A549 (cell line): Measurements from ENCODE around the gene MECR.

Experiments
- CBX2 ChIP-seq: fragments of 200-600 bp; sonication (generic); IDR thresholded peaks from 2 replicates; pipeline ENCODE4 v1.6.1; 2016; ENCODE audit warnings: low read depth, mild to moderate bottlenecking, borderline replicate concordance
- CBX8 ChIP-seq: fragments of 200-600 bp; sonication (generic); IDR thresholded peaks from 2 replicates; pipeline ENCODE4 v1.6.1; 2016
- CTCF ChIP-seq: fragments of >200 bp; sonication (Bioruptor Twin); formaldehyde crosslinking; IDR thresholded peaks from 3 replicates; pipeline ENCODE4 v1.5.1; 2016
- E2F6 ChIP-seq: IDR thresholded peaks from 2 replicates; pipeline ENCODE4 v1.6.1; 2012; ENCODE audit warnings: low read depth, borderline replicate concordance
- ESRRA ChIP-seq: fragments of 150-350 bp; IDR thresholded peaks from 2 replicates; pipeline ENCODE4 v1.6.1; 2014; ENCODE audit warnings: mild to moderate bottlenecking, low read length, borderline replicate concordance
- JUNB ChIP-seq: fragments of >200 bp; sonication (Bioruptor Twin); formaldehyde crosslinking; IDR thresholded peaks from 2 replicates; pipeline ENCODE4 v1.6.1; 2016
- PHF8 ChIP-seq: fragments of 200-600 bp; sonication (generic); IDR thresholded peaks from 2 replicates; pipeline ENCODE4 v1.6.1; 2016; ENCODE audit warnings: low read depth, mild to moderate bottlenecking, antibody characterized with exemption, moderate library complexity, borderline replicate concordance
- POLR2A ChIP-seq: IDR thresholded peaks from 2 replicates; pipeline ENCODE4 v1.6.1; 2012; ENCODE audit warnings: mild to moderate bottlenecking, low read length
- RCOR1 ChIP-seq: fragments of 150-350 bp; IDR thresholded peaks from 2 replicates; pipeline ENCODE4 v1.6.1; 2014; ENCODE audit warnings: antibody characterized with exemption, low read length, low read depth

- TF ChIP-seq POLR2A = no peak
- TF ChIP-seq CTCF = no peak
- TF ChIP-seq PHF8 = no peak
- TF ChIP-seq CBX2 = no peak
- no peak for TF ChIP-seq JUNB
- TF ChIP-seq ESRRA = no peak
- no peak for TF ChIP-seq RCOR1
- no peak for TF ChIP-seq E2F6
- no peak for TF ChIP-seq CBX8
Measured at GRCh38 chr1:29236712-29237128, 6.0 kb upstream of the MECR start.
